ENCODE results near the gene ZC2HC1B.

ZC2HC1B gene

DNA sequence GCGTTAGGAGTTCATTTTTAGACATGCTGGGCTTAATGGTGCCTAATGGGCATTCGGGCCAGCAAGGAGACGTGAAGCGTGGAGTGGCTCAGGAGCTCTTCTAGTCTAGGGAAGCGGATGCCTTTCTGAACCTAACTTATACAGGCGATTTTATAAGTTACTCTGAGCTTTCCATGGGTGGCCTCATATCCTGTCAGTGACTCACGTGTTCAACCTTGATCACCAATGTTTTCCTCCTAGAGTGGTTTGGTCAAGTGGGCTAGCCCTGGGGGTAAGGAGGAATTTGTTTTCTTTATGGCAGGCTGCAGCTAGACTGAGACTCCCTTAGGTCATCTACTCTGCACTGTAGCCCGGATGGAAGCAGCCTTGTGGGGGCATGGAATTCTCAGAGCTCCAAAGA is 91.7 kb downstream of the ZC2HC1B start:
- no peak overlapping the region for H3K4me3 Mint-ChIP-seq
- no peaks in the 10 kb centered on the region for H3K9me3 Mint-ChIP-seq
- H3K27me3 Mint-ChIP-seq (ENCODE audit: low read depth), result no peaks in the 10 kb centered on the region
- no peak overlapping the region for H3K27ac Mint-ChIP-seq
- H3K36me3 Mint-ChIP-seq (ENCODE audit: low read depth), result peaks cover 12% of the 10 kb centered on the region
- peaks cover 39% of the 10 kb centered on the region for H3K4me1 Mint-ChIP-seq
- TF ChIP-seq, protein P1, sequence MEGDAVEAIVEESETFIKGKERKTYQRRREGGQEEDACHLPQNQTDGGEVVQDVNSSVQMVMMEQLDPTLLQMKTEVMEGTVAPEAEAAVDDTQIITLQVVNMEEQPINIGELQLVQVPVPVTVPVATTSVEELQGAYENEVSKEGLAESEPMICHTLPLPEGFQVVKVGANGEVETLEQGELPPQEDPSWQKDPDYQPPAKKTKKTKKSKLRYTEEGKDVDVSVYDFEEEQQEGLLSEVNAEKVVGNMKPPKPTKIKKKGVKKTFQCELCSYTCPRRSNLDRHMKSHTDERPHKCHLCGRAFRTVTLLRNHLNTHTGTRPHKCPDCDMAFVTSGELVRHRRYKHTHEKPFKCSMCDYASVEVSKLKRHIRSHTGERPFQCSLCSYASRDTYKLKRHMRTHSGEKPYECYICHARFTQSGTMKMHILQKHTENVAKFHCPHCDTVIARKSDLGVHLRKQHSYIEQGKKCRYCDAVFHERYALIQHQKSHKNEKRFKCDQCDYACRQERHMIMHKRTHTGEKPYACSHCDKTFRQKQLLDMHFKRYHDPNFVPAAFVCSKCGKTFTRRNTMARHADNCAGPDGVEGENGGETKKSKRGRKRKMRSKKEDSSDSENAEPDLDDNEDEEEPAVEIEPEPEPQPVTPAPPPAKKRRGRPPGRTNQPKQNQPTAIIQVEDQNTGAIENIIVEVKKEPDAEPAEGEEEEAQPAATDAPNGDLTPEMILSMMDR (IDR thresholded peaks at IDR 0.05; ENCODE audit: unreplicated experiment in 3 of 3), result no peak

DNA sequence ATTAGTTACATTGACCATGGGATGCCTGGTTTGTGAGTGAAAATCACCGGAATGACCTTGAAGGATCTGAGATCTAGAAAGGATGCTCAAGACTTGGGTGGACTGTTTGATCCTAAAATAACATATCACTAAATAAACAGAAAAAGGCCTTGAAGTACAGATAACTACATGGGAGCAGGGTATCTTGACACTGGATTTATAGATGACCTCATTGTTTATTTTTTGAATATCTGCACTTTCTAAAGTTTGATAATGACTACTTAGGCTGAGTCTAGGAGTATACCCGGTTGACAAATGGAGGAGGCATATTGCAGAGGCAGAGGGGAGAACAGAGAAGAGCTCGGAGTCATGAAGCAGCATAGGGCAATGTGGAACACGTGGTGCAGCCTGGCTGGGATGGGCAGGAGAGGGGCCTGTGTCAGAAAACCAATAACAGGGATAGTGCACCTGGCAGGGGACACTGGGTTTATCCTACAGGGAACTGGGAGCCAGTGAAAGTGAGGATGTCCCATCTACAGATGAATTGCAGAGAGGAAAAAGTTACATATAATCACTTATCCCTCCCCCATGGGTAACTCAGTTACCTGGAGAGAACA is 93.5 kb downstream of the ZC2HC1B start:
- Mint-ChIP-seq H3K36me3 (ENCODE audit: low read depth) (peaks cover 9% of the 10 kb centered on the region), H3K4me3 (no peak overlapping the region), H3K4me1 (peaks cover 46% of the 10 kb centered on the region), H3K9me3 (no peaks in the 10 kb centered on the region), H3K27ac (peak overlapping the region in 1 of 3 experiments; percentile 2), H3K27me3 (ENCODE audit: low read depth) (no peaks in the 10 kb centered on the region)
- TF ChIP-seq, protein P1 (IDR thresholded peaks at IDR 0.05; ENCODE audit: unreplicated experiment in 3 of 3), result no peak

DNA sequence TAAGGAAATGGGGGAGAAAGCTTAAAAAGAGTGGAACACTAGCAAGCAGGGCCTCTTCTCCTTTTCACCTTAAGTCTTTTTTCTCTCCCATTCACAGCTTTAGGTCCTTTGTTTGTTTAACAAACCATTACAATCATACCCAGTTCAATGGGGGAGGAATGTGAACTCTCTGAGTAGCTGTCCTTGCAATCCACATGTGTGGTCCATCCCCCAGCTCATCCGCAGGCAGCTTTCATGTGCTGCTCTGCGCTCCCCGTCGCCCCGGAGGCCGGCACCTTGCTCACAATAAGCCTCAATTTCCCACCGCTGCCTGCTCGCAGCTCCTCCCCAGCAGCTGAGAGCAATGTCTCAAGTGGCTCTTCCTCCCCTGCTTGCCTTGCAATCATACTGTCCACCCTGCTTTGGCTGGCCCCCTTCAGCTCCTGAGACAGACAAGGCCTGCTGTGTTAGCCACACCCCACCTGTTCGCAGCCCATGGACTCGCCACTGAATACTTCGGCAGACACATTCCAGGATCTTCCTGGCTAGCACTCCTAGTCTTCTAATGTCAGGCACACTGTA is 94.6 kb downstream of the ZC2HC1B start:
- Mint-ChIP-seq H3K9me3 (no peaks in the 10 kb centered on the region), H3K36me3 (ENCODE audit: low read depth) (peaks cover 4% of the 10 kb centered on the region), H3K27me3 (ENCODE audit: low read depth) (no peaks in the 10 kb centered on the region), H3K27ac (peak overlapping the region; percentile 28 to 76 (median 50)), H3K4me1 (peaks cover 58% of the 10 kb centered on the region), H3K4me3 (peak overlapping the region in 1 of 3 experiments; percentile 4)
- TF ChIP-seq, protein P1 (IDR thresholded peaks at IDR 0.05; ENCODE audit: unreplicated experiment in 3 of 3), result no peak

DNA sequence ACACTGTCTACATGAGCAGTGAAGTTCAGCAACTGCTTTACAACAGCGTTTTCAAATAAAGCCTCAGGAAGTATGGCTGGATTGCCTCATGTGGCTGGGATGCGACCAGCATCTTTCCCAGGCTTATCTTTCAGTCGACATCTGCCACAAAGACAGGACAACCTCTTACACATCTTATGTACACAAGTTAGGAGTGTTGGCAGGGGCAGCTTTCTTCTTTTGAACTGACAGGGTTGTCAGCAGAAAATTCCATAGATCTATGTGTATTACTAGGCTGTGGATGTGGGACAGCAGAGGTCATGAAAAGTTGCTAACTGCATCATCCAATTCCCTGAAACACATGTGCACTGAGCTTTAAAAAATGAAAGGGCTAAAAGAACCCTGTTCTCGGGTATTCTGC is 95.7 kb downstream of the ZC2HC1B start:
- TF ChIP-seq, protein P1 (IDR thresholded peaks at IDR 0.05; ENCODE audit: unreplicated experiment in 3 of 3), result no peak
- Mint-ChIP-seq H3K27me3 (ENCODE audit: low read depth) (no peaks in the 10 kb centered on the region), H3K4me3 (no peak overlapping the region), H3K9me3 (no peaks in the 10 kb centered on the region), H3K4me1 (peaks cover 66% of the 10 kb centered on the region), H3K36me3 (ENCODE audit: low read depth) (peaks cover 9% of the 10 kb centered on the region), H3K27ac (peak overlapping the region in 2 of 3 experiments; percentile 41 to 69)

DNA sequence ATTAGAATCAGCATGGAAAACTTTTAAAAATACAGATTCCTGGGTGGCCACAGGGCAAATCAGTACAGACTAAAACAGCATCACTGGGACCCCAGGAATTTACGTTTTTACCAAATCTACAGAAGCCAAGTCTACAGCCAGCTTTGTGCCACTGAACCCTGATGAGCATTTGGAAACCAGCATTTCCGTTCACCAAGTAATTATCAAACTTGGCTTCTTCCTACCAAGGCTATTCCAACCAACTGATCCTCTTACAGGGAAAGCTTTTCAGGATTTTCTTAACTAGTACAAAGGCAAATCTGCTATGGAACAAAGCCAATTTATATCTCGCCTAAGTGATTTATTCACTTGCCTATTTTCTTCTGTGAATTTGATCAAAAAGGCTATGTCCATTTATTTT is 96.8 kb downstream of the ZC2HC1B start:
- no peak overlapping the region for H3K27ac Mint-ChIP-seq
- no peaks in the 10 kb centered on the region for H3K27me3 Mint-ChIP-seq (ENCODE audit: low read depth)
- H3K4me1 Mint-ChIP-seq, result peaks cover 78% of the 10 kb centered on the region
- peaks cover 13% of the 10 kb centered on the region for H3K36me3 Mint-ChIP-seq (ENCODE audit: low read depth)
- TF ChIP-seq, protein P1 (IDR thresholded peaks at IDR 0.05; ENCODE audit: unreplicated experiment in 3 of 3), result no peak
- H3K9me3 Mint-ChIP-seq, result no peaks in the 10 kb centered on the region
- H3K4me3 Mint-ChIP-seq, result no peak overlapping the region
